K562 (cell line): ENCODE measurements around the gene ANXA9. TPM values are rescaled to one million over a fixed set of nuclear protein-coding genes. Genes with fewer than 3 reads are reported as not detected.

Experiments
- BCOR ChIP-seq: fragments of 450-650 bp; IDR thresholded peaks from 2 replicates; pipeline ENCODE4 v1.6.1; 2016
- BHLHE40 ChIP-seq: IDR thresholded peaks from 2 replicates; pipeline ENCODE4 v1.6.1; 2011; ENCODE audit warnings: low read length, improper control_type of control experiment
- GTF2F1 ChIP-seq: IDR thresholded peaks from 2 replicates; pipeline ENCODE4 v1.6.1; 2011; ENCODE audit warnings: low read depth, low read length, improper control_type of control experiment
- HDAC3 ChIP-seq: fragments of 450-650 bp; IDR thresholded peaks from 2 replicates; pipeline ENCODE4 v1.6.1; 2018; ENCODE audit warnings: borderline replicate concordance, mild to moderate bottlenecking, moderate library complexity; ENCODE audit not compliant: partially characterized antibody
- HIVEP1 ChIP-seq: fragments of 250-450 bp; sonication (Bioruptor Pico); IDR thresholded peaks from 2 replicates; pipeline ENCODE4 v1.4.0; 2020; ENCODE audit warnings: mild to moderate bottlenecking
- HOMEZ ChIP-seq: fragments of 250-450 bp; sonication (Bioruptor Pico); IDR thresholded peaks from 2 replicates; pipeline ENCODE4 v1.4.0; 2020; ENCODE audit warnings: mild to moderate bottlenecking, moderate library complexity
- IRF1 ChIP-seq: sonication (generic); formaldehyde crosslinking; IDR thresholded peaks from 2 replicates; pipeline ENCODE4 v1.8.0; 2022; ENCODE audit warnings: missing genetic modification reagents, mild to moderate bottlenecking, borderline replicate concordance
- L3MBTL2 ChIP-seq: fragments of 450-650 bp; IDR thresholded peaks from 2 replicates; pipeline ENCODE4 v1.6.1; 2016; ENCODE audit warnings: mild to moderate bottlenecking, moderate library complexity
- LCOR ChIP-seq: sonication (generic); formaldehyde crosslinking; IDR thresholded peaks from 2 replicates; pipeline ENCODE4 v1.8.0; 2022; ENCODE audit warnings: mild to moderate bottlenecking, missing genetic modification reagents
- MEF2A ChIP-seq: IDR thresholded peaks from 2 replicates; pipeline ENCODE4 v1.6.1; 2011; ENCODE audit warnings: low read depth, mild to moderate bottlenecking, low read length, moderate library complexity; ENCODE audit not compliant: control insufficient read depth
- MXI1 ChIP-seq: IDR thresholded peaks from 2 replicates; pipeline ENCODE4 v1.6.1; 2011; ENCODE audit warnings: low read depth, mild to moderate bottlenecking, improper control_type of control experiment, low read length
- NRF1 ChIP-seq, 2 experiments: fragments of 450-650 bp; IDR thresholded peaks in 1 of 2; conservative IDR thresholded peaks in 1 of 2; 2 replicates each; pipeline ENCODE4 v1.6.1; 2014; ENCODE audit warnings: mild to moderate bottlenecking in 2 of 2
- POLR2A ChIP-seq: fragments of 450-650 bp; conservative IDR thresholded peaks from 2 replicates; pipeline ENCODE4 v1.6.1; 2016
- POLR3A ChIP-seq: IDR thresholded peaks from 2 replicates; pipeline ENCODE4 v1.6.1; 2011; ENCODE audit warnings: borderline replicate concordance, mild to moderate bottlenecking, moderate library complexity; ENCODE audit not compliant: insufficient read length, insufficient read depth; ENCODE audit errors: extremely low read depth
- PTBP1 ChIP-seq: fragments of 200-400 bp; formaldehyde crosslinking; IDR thresholded peaks from 2 replicates; pipeline ENCODE4 v1.6.1; 2017; ENCODE audit warnings: low read depth, low read length
- SPI1 ChIP-seq: IDR thresholded peaks from 2 replicates; pipeline ENCODE4 v1.6.1; 2011; ENCODE audit warnings: low read depth, low read length, control low read depth, borderline replicate concordance
- ZBTB2 ChIP-seq: fragments of 450-650 bp; IDR thresholded peaks from 2 replicates; pipeline ENCODE4 v1.6.1; 2016; ENCODE audit warnings: antibody characterized with exemption
- ZNF586 ChIP-seq: fragments of 450-650 bp; formaldehyde crosslinking; conservative IDR thresholded peaks from 2 replicates; pipeline ENCODE4 v1.4.0; 2020; ENCODE audit warnings: mild to moderate bottlenecking, moderate library complexity
- polyA plus RNA-seq, 8 experiments: library from polyadenylated mRNA; depleted of rRNA in 4 of 8; stranded (reverse) in 5 of 8; unstranded in 3 of 8; fragments of >200 nt; fragmentation: Nextera tagmentation in 2 of 8; fragmentation: Illumina TruSeq in 1 of 8; extraction: Ambion mirVana in 2 of 8; extraction: Trizol in 1 of 8; gene quantifications; 2 replicates each; pipeline versions ENCODE4 v1.2.1 to v1.2.3, GENCODE V29; 2011 to 2014; ENCODE audit warnings: inconsistent platforms in 1 of 8, missing spikeins in 1 of 8
- total RNA-seq, 7 experiments: library from RNA; depleted of rRNA in 6 of 7; stranded (reverse); fragments of >200 nt in 6 of 7; fragmentation: Illumina TruSeq in 2 of 7; extraction: Trizol in 2 of 7; gene quantifications; 2 replicates each; pipeline versions ENCODE4 v1.2.1 to v1.2.3, GENCODE V29; 2011 to 2021; ENCODE audit warnings: low replicate concordance in 1 of 7

ANXA9 gene
- total and polyA plus RNA-seq, 9 of the 15 experiments (the other 6 are each of a cell fraction or from before 2014, with no cell fraction given) = 0.24 to 1.6 (median 0.57) TPM

- TF ChIP-seq ZBTB2 (peak; percentile 86; the same call in 1 of the 2 replicates), MEF2A (no peak), HDAC3 (no peak), IRF1 (CRISPR knock-in tag) (no peak), POLR3A (no peak), ZNF586 (CRISPR knock-in tag) (no peak), POLR2A (peak; percentile 46; the same call in 1 of the 2 replicates), GTF2F1 (no peak), NRF1 (conservative IDR thresholded peaks at IDR 0.05 in 1 of 2, IDR thresholded peaks at IDR 0.05 in 1 of 2) (no peak; a peak in 1 of 4 replicates), BHLHE40 (peak; percentile 88), HIVEP1 (CRISPR knock-in tag) (no peak), SPI1 (no peak), BCOR (no peak), MXI1 (no peak), PTBP1 (no peak), L3MBTL2 (peak; percentile 72), HOMEZ (no peak), LCOR (CRISPR knock-in tag) (peak; percentile 57; the same call in 1 of the 2 replicates)
These were observed 17.1 kb downstream of the ANXA9 start (continued) for GRCh38 chr1:150999051-150999674.
